Brain pericyte (primary cell): ENCODE data around the gene TMEM107.

Source experiments
- DNase-seq: peaks from one replicate; pipeline ENCODE4 v3.0.0-alpha.2; 2012; ENCODE audit warnings: low read depth, low spot score

Gene TMEM107

DNA sequence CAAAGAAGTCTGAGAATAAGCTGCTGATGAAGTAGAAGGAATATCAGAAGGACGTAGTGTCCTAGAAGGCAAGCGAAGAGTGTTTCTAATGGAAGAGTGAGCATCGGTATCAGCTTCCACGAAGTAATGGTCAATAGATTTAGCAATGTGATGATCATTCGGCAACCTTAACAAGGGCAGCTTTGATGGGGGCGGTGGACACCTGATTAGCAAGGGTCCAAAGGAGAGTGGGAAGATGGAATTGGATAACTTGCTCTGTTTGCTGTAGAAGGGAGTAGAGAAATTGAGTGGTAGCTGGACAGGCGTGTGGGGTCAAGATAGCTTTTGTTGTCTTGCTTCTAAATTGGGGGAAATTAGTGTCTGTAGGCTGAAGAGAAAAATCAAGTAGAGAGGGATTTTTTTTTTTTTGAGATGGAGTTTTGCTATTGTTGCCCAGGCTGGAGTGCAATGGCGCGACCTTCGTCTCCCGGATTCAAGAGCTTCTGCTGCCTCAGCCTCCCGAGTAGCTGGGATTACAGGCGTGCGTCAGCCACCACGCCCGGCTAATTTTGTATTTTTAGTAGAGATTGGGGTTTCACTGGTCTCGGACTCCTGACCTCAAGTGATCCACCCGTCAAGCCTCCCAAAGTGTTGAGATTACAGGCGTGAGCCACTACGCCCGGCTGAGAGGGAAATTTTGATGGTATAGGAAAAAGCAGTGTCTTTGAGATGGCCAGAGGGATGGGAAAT, 38.4 kb downstream of the TMEM107 start:
- DNase-seq, result no peak

- DNase-seq, result no peak
These were observed 42.2 kb downstream of the TMEM107 start for GRCh38 chr17:8133941-8134340.

DNA sequence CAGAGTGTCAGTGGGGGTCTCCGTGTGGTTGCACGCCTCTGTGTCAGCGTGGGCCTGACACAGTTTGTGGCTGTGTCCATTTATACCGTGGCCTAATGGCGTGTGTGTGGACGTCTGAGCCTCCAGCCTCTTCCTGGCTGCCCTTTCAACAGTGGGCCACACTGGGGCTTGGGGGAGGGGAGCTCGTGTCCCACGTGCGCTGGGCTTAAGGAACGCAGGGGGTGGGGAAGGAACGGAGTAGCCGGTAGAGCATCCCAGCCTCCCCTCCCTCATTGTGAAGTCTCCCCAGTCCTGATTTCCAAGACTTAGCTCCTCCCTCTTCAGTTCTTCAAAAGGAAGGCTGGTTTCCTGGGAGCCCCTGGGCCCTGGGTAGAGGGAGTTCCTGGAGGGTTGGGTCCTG, 42.8 kb downstream of the TMEM107 start:
- no peak for DNase-seq

DNA sequence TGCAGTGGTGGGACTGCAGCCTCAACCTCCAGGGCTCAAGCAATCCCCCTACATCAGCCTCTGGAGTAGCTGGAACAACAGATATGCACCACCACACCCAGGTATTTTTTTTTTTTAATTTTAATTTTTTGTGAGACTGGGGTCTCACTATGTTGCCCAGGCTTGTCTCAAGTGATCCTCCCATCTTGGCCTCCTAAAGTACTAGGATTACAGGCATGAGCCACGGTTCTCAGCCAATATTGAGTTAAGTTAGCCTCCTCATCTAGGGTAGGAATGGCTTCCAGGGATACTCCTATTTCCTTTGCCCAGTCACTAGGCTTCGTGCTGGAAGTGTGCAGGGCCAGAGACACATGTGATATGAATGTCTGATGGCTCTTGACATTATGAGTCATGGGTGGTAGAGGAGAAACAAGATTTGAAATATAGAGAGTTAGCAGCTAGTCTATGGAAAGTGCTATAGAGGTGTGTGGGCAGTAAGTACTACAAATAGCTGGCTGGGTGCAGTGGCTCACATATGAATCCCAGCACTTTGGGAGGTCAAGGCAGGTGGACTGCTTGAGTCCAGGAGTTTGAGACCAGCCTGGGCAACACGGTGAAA, 44.2 kb downstream of the TMEM107 start:
- no peak for DNase-seq

- no peak for DNase-seq
These were observed 47.9 kb downstream of the TMEM107 start for GRCh38 chr17:8128125-8128784.

- DNase-seq, result no peak
These were observed 49.6 kb downstream of the TMEM107 start for GRCh38 chr17:8126491-8127066.

GRCh38 chr17:8125947-8126490, 50.2 kb downstream of the TMEM107 start:
- no peak for DNase-seq

DNA sequence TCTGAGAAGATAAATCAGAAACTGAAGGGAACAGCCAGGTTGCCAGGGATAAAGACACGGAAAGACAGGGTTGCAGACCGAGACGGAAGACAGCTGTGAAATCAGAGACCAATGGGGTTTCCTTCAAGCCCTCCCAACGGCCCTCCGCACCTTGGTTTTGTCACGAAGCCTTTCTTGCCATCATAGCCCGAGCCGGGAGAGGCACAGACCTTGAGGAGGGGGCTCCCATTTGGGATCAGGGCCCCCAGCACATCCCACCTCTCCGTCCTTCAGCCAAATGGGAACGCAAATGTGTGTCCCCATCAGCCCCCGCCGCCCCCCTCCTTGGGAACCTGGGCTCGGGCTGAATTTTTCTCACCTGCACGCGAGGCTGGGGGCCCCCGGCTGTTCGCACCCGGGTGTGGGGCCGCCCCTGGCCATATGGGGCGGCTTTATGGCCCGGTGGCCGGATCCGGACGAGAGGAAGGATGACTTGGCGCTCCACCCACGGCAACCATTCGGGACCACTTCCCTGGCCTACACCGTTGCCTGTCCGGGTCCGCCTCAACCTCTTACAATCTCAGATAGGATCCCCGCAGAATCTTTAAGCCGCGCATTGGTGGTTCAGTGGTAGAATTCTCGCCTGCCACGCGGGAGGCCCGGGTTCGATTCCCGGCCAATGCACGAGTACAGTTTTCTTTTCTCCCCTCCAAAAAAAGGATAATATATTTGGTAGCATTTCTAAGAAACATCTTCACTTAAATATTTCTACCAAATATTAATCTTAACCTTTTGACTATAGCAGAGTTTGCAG, 50.8 kb downstream of the TMEM107 start:
- no peak for DNase-seq

- no peak for DNase-seq
These were observed 51.6 kb downstream of the TMEM107 start for GRCh38 chr17:8124350-8125153.

DNA sequence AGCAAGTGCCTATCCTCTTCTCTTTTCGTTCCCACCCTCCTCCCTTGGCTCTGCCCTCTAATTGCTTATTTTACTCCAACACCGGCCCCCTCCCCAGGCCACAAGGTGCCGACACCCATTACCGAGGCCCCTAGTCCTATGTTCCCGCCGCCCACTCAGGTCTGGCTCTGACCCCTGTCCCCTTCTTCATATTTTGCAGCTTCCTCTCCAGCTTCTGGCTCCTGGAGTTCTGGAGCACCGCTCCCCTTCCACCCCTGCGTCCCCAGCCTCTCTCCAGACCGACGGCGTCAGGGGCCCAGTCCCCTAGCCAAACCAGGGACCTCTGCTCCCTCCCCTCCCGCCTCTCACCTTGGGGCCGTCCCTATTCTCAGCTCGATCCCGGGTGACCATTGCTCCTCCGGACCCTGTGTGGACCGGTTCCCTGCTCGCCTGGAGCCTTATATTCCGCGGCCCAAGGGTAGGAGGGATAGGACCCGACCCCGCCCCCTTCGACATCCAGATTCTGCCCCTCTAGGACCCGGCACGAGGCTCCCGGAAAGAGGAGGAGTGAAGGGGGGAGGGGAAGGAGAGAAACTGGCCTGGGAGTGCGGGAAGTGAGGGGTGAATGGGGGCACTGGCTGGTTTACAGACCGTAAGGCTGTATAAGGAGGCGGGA, 52.4 kb downstream of the TMEM107 start, which contains the start of gene HES7:
Gene HES7, minus strand, starts transcription at position 412 of the 655 bp plus-strand sequence. Its CDS starts 22 bp downstream, at position 390.
- DNase-seq, result no peak

GRCh38 chr17:8122924-8123694, 53.1 kb downstream of the TMEM107 start:
- no peak for DNase-seq
